D341Med (cell line): ENCODE results near the gene IFIT1B.
"Not testable (repeated sequence)": the region's sequence is repeated elsewhere in the genome, so short reads cannot be mapped to it uniquely, and the experiment has no call there.

Source experiments
- DNase-seq: peaks from one replicate; pipeline ENCODE4 v3.0.0; 2012; ENCODE audit warnings: low spot score

Gene IFIT1B, protein sequence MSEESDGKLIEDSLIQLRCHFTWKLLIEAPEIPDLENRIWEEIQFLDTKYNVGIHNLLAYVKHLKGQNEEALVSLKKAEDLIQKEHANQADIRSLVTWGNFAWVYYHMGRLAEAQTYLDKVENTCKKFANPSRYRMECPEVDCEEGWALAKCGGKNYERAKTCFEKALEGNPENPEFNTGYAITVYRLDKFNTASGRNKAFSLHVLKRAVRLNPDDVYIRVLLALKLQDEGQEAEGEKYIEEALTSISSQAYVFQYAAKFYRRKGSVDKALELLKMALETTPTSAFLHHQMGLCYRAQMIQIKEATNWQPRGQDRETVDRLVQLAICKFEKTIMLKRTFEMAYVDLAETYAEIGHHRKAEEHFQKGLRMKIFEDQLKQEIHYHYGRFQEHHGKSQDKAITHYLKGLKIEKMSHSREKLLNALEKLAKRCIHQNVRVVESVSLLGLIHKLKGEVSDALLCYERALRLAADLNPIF

DNA sequence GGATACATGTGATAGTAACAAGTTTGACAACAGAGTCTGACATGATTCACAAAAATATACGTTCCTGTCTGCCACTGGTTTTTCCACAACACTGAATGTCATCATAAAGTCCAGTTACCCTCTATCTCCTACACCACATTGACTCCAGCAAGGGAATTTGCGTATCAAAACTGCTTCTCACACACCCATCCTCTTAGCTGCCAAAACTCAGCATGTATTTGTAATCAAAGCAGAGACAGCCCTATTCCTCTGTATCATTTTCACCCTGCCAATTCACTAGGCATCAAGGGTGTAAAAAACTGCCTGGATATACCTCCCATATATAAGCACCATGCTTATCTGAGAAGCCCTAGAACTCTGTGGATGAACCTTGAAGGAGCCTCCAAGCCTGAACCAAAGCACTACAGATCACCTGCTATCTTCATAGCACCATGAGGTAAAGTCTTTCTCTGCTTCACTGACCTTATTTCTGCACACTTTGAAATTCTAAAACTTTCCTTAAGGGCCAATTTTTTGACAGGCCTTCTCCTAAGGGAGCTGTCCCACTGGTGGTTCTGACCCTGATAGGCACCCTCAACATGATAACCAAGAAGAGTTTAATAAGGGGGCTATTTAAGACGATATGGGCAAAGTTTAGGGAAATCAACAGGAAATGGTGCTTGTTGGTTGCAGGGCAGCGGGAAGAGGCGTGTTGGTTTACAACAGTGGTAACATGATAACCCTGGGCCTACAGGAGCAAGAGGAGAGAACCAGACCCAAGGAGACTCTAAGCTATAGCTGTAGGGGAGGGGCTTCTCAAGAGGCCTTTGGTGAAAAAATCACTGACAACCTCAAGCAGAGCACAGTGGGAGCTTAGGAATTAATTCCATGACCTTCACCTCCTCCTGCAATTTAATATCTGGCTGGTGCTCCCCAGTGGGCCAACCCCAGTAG is at the start of gene IFIT1B:
Gene IFIT1B, plus strand, starts transcription at position 352 of the 933 bp plus-strand sequence. Its CDS starts 80 bp downstream, at position 432.
- DNase-seq, result no peak

GRCh38 chr10:89329151-89329550 is 48.7 kb upstream of the IFIT1B start:
- no peak for DNase-seq

DNA sequence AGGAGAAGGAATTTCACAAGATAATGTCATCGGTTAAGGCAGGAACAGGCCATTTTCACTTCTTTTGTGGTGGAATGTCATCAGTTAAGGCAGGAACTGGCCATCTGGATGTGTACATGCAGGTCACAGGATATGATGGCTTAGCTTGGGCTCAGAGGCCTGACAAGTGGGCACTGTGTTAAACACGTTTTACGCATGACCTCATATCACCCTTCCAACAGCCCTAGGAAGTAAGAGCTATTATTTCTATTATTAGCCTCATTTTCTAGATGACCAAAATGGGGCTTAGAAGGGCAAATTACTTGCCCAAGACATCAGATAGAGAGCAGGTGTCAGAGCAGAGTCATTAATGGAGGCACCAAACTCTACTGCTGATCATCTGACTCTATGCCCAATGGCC is 47.8 kb upstream of the IFIT1B start:
- not testable (repeated sequence) for DNase-seq

DNA sequence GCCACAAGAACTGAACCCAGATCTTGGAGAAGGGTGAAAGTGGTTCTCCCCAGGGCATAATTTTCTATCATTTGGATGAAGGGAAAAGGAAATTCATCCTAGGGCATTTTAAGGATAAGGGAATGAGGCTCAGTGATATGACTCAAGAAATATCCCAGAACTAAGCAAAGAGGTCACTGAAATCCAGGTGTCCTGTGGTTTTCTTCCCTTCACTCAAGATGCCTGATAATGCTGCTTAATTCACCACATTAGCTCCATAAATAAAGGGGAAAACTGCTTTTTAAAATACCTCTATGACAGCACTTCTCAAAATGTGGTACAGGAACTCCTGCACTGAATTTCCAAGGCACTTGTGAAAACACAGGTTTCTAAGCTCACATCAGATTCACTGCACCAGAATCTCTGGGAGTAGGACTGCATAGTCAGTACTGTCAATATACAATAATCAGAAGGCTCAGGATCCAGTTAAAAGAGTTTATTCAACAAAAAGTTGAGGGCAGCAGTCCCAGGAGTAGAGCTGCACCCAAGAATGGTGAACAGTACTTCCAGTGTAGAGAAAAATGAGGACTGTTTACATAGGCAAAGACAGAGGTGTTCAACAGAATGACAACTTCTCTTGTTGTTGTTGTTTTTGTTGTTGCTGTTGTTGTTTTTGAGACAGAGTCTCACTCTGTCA is 47.2 kb upstream of the IFIT1B start:
- DNase-seq, result no peak

GRCh38 chr10:89331487-89332122 is 46.3 kb upstream of the IFIT1B start:
- DNase-seq, result not testable (repeated sequence)

DNA sequence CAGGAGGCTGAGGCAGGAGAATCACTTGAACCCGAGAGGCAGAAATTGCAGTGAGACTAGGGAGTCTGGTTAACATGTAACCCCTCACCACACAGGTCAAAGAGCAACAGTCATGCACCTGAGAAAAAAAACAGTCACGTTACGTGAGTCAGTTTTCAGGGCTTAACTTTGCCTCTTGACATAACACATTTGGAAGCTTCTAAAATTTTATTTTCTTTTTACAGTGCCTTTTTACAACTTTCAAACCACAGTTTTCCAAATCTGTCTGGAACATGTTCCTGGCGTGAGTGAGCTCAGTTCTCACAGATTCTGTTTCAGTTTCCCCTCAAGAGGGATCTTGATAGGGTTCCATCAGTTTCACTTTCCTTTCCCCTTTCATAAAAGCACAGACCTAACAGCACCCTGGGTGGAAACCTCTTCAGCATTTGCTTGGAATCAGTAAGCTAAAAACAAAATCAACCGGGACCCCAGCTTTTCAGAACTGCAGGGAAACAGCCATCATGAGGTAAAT is 45.7 kb upstream of the IFIT1B start:
- DNase-seq, result no peak

DNA sequence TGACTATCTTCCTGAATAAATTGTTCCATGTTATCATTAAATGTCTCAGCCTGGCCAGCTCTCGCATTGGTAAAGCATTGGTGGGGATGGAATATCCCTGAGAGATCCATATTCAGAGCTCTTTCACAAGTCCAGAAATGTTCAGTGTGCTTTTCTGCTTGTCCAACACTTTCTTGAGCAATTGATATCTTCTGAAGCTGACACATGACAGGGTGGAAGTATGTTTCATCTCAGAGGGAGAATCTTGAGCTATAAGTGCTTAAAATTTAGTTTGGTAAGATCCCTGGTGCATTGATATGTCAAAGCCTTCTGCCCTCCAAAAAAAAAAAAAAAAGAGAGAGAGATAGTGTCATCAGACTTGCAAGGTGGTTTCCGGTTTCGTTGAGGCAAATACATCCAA is 42.6 kb upstream of the IFIT1B start:
- DNase-seq, result no peak

- DNase-seq, result no peak
These were observed 41.6 kb upstream of the IFIT1B start for GRCh38 chr10:89336241-89336640.

- DNase-seq, result no peak
These were observed 40.4 kb upstream of the IFIT1B start for GRCh38 chr10:89337484-89337883.

DNA sequence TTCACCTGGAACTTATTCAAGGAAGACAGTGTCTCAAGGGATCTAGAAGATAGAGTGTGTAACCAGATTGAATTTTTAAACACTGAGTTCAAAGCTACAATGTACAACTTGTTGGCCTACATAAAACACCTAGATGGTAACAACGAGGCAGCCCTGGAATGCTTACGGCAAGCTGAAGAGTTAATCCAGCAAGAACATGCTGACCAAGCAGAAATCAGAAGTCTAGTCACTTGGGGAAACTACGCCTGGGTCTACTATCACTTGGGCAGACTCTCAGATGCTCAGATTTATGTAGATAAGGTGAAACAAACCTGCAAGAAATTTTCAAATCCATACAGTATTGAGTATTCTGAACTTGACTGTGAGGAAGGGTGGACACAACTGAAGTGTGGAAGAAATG is 39.1 kb upstream of the IFIT1B start:
- no peak for DNase-seq

- no peak for DNase-seq
These were observed 38.0 kb upstream of the IFIT1B start for GRCh38 chr10:89339875-89340274.

DNA sequence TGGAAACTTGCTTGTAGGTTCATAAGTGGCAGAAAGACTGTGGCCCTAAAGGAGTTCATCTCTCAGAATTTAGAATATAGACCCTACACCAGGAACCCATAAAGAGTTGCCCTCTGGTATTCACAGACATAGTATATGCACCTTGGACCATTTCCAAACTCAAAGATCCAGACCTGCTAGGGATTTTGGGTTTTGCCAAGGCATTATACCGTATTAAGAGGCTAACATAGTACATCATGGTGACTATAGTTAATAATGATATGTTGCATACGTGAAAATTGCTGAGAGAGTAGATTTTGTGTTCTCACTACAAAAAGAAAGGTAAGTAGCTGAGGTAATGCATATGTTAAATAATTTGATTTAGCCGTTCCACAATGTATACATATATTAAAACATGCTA is 36.2 kb upstream of the IFIT1B start:
- DNase-seq, result no peak

- DNase-seq, result no peak
These were observed 35.5 kb upstream of the IFIT1B start for GRCh38 chr10:89342206-89342958.

GRCh38 chr10:89343089-89343767 is 34.6 kb upstream of the IFIT1B start:
- no peak for DNase-seq

- DNase-seq, result no peak
These were observed 33.7 kb upstream of the IFIT1B start for GRCh38 chr10:89344156-89344555.

DNA sequence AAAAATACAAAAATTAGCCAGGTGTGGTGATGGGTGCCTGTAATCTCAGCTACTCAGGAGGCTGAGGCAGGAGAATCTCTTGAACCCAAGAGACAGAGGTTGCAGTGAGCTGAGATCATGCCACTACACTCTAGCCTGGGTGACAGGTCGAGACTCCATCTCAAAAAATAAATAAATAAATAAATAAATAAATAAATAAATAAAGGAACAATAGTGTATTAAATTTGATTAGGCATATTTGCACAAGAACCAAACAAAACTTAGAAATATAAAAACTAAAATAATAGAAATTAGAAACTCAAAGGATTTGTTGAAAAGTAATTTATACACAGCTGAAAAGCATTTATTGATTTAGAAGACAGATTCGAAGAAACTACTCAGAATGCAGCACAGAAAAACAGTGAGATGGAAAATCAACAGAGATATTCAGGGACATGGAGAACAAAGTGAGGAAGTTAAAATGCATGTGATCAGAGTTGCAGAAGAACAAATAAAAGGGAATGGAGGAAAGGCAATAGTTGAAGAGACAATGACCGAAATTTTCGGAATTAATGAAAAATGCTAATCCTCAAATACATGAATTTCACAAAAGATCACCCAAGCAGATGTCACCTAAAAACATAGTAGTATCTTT is 32.4 kb upstream of the IFIT1B start:
- DNase-seq, result no peak

DNA sequence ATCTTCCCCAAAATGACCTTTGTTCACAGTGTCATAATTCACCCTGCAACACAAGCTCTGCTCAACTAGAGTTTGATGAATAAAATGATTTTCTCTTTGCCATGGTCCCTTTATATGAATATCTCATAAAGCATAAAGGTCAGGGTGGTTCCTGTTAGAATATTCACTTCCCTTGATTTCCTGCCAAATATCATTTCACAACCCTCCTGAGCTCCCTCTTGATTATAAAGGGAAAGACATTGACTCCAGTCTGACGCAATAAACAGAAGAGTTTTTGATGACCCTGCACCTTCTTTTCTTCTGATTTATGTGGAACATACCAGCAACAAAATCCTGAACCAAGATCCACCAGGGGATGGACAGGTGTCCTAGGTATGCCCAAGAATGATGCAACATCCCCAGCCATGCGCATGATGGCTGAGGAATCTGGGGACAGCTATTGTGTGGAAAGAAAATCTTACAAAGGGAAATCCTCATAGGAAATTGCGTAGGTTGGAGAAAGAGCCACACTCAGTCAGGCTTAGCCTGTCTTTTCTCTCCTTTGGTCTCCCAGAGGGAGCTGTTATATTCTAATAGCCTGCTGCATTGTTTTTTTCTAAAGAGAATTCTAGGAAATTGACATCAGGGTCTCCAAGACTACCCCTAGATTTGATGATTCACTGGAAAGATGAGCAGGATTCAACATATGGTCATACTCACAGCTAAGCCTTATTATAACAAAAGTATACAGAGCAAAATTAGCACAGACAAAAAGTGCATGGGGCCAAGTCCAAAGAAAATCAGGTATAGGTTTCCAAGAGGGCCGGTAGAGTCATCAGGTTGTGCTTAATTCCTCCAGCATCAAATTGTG is 31.2 kb upstream of the IFIT1B start:
- DNase-seq, result no peak

GRCh38 chr10:89347701-89348457 is 30.0 kb upstream of the IFIT1B start:
- DNase-seq, result no peak
